Measurements from ENCODE around the gene TNIP3. TPM values are rescaled to one million over a fixed set of nuclear protein-coding genes. Genes with fewer than 3 reads are reported as not detected.

Gene TNIP3
- total and polyA plus RNA-seq, 2 experiments from 2014 or later: not detected

DNA sequence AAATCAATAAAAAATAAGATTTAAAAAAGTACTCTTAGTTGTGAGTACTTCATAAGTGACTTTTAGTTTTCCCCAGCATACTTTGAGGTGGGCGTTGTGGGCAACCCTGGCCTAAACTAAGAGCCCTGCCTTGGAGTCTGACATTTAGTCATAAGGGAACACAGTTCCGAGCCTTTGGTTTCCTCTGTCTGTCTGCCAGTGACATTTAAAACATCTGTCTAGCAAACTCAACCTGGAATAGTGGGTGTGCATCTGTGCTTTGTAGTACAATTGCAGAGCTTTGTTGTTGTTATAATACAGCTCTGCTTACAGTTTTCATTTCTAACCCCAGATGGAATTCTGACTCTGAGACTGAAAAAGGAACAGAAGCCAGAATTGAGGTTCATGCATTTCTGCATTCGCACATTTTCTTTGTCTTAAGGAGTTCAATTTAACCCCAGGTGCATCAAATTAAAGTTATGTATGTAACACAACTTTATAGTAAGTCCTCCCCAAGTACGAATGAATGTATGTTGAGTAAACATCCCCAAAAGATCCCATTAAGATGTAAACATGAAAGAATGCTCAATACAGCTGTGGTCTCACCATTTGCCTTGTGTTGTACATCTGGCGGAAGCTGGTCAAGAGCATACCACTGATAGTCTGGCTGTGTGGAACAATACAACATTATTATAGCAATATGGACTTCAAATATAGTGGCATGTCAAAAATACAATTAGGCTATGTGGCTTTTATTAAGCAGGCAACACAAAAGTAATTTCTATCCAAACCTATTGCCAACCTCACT lies 25.9 kb downstream of the TNIP3 start:
- Histone ChIP-seq H3K36me3 (no peaks in the 10 kb centered on the region), H3K4me1 (ENCODE audit: low read depth) (no peaks in the 10 kb centered on the region), H3K27ac (no peak overlapping the region), H3K4me3 (no peak overlapping the region), H3K9me3 (ENCODE audit: low read depth) (no peaks in the 10 kb centered on the region), H3K27me3 (no peaks in the 10 kb centered on the region)
- TF ChIP-seq, protein P1, sequence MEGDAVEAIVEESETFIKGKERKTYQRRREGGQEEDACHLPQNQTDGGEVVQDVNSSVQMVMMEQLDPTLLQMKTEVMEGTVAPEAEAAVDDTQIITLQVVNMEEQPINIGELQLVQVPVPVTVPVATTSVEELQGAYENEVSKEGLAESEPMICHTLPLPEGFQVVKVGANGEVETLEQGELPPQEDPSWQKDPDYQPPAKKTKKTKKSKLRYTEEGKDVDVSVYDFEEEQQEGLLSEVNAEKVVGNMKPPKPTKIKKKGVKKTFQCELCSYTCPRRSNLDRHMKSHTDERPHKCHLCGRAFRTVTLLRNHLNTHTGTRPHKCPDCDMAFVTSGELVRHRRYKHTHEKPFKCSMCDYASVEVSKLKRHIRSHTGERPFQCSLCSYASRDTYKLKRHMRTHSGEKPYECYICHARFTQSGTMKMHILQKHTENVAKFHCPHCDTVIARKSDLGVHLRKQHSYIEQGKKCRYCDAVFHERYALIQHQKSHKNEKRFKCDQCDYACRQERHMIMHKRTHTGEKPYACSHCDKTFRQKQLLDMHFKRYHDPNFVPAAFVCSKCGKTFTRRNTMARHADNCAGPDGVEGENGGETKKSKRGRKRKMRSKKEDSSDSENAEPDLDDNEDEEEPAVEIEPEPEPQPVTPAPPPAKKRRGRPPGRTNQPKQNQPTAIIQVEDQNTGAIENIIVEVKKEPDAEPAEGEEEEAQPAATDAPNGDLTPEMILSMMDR (IDR thresholded peaks at IDR 0.05; ENCODE audit: low read depth, low read length): no peak
- no peak for DNase-seq (ENCODE audit: low read depth in 1 of 2, low spot score in 1 of 2)

DNA sequence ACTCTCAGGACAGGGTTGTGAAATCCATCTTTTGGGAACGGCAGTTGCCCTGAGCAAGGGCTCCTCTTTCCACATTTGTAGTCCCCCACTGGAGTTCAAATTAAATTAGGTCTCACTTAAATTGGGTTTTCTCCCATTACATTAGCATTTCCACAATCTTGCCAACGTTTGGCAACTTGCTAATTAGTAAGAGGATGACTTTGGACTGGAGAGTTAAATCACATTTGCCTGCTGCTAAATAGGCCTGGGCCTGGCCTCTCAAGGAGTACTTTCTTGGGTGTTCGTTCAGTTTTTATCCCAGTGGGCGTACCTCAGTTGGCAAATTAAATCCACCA lies 33.8 kb downstream of the TNIP3 start:
- Histone ChIP-seq H3K36me3 (no peaks in the 10 kb centered on the region), H3K27ac (no peak overlapping the region), H3K4me1 (ENCODE audit: low read depth) (no peaks in the 10 kb centered on the region), H3K9me3 (ENCODE audit: low read depth) (no peaks in the 10 kb centered on the region), H3K27me3 (no peaks in the 10 kb centered on the region), H3K4me3 (no peak overlapping the region)
- no peak for DNase-seq (ENCODE audit: low read depth in 1 of 2, low spot score in 1 of 2)
- TF ChIP-seq, protein P1 (IDR thresholded peaks at IDR 0.05; ENCODE audit: low read depth, low read length): no peak

DNA sequence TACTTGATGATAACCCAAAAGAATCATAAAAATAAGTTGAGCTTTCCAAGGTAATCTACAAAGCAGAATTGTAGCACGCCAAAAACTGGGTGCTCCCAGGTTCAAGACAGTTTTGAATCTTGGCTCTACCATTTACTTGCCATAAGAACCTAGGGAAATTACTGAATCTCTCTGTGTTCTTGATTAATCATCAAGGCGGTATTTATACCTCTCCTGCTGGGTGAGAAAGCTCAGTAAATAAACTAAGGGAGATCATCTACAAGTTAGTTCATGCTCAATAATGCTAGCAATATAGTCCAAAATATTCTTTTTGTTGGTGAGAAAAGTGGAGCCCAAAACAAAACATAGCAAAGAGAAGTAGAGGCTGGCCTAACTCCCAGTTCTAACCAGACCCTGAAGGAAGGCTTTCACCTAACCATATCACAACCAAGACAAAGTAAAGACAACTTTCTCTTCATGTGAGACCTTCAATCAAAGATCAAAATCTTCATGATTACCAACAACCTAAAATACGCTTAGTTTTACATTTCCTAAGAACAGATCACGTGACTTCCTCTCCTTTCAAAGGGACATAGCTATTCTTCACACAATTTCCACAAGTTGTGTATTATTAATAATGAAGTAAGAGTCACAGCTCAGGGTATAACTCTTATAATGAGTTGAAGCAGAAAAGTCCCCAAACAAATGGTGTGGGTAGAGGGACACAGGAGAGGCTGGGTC lies 34.4 kb downstream of the TNIP3 start:
- TF ChIP-seq, protein P1 (IDR thresholded peaks at IDR 0.05; ENCODE audit: low read depth, low read length): no peak
- H3K36me3 ChIP-seq: no peaks in the 10 kb centered on the region
- no peaks in the 10 kb centered on the region for H3K4me1 ChIP-seq (ENCODE audit: low read depth)
- H3K27ac ChIP-seq: no peak overlapping the region
- no peaks in the 10 kb centered on the region for H3K9me3 ChIP-seq (ENCODE audit: low read depth)
- no peaks in the 10 kb centered on the region for H3K27me3 ChIP-seq
- DNase-seq (ENCODE audit: low read depth in 1 of 2, low spot score in 1 of 2): no peak
- H3K4me3 ChIP-seq: no peak overlapping the region

DNA sequence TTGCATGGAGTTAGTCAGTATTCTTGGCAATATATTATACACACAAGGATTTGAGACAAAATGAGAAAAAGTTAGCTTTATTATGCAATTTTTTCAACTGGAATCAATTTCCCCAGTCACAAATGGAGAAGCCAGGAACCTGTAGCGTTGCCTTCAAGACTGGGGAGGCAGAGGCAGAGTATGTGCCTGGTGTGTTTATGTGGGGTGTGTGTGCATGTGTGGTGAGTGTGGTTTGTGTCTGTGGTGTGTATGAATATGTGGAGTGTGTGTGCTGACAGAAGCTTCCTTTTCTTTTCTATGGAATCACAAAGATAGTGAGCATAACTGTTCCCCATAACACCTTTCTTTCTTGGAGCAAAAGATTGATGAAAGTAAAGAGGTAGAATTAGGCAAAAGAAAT lies 37.0 kb downstream of the TNIP3 start:
- no peak for DNase-seq (ENCODE audit: low read depth in 1 of 2, low spot score in 1 of 2)
- Histone ChIP-seq H3K4me3 (no peak overlapping the region), H3K4me1 (ENCODE audit: low read depth) (no peaks in the 10 kb centered on the region), H3K27ac (no peak overlapping the region), H3K9me3 (ENCODE audit: low read depth) (no peaks in the 10 kb centered on the region), H3K36me3 (no peaks in the 10 kb centered on the region), H3K27me3 (no peaks in the 10 kb centered on the region)
- TF ChIP-seq, protein P1 (IDR thresholded peaks at IDR 0.05; ENCODE audit: low read depth, low read length): no peak

GRCh38 chr4:121126449-121127006 lies 37.6 kb downstream of the TNIP3 start:
- Histone ChIP-seq H3K9me3 (ENCODE audit: low read depth) (no peaks in the 10 kb centered on the region), H3K27ac (no peak overlapping the region), H3K27me3 (no peaks in the 10 kb centered on the region), H3K4me3 (no peak overlapping the region), H3K36me3 (no peaks in the 10 kb centered on the region), H3K4me1 (ENCODE audit: low read depth) (no peaks in the 10 kb centered on the region)
- TF ChIP-seq, protein P1 (IDR thresholded peaks at IDR 0.05; ENCODE audit: low read depth, low read length): no peak
- DNase-seq (ENCODE audit: low read depth in 1 of 2, low spot score in 1 of 2): no peak

All from cardiac muscle cell (in vitro differentiated cells and primary cell).